Measurements from ENCODE around the gene NCAN.

Gene NCAN

GRCh38 chr19:19201697-19202630, 9.8 kb upstream of the NCAN start:
- Histone ChIP-seq H3K4me3 (ENCODE audit: low read depth, low read length) (peak overlapping the region; percentile 76), H3K4me1 (ENCODE audit: control insufficient read depth, insufficient read depth, low read length) (no peaks in the 10 kb centered on the region), H3K36me3 (ENCODE audit: control insufficient read depth, insufficient read depth, low read length) (peaks cover 33% of the 10 kb centered on the region), H3K9ac (ENCODE audit: low read depth, low read length) (no peak overlapping the region), H3K27ac (ENCODE audit: low read depth, low read length) (no peak overlapping the region), H3K27me3 (ENCODE audit: control insufficient read depth, insufficient read depth, low read length) (peaks cover 32% of the 10 kb centered on the region), H3K9me3 (ENCODE audit: control insufficient read depth, insufficient read depth, low read length) (no peaks in the 10 kb centered on the region)

- Histone ChIP-seq H3K27me3 (ENCODE audit: control insufficient read depth, insufficient read depth, low read length) (peaks cover 38% of the 10 kb centered on the region), H3K4me1 (ENCODE audit: control insufficient read depth, insufficient read depth, low read length) (no peaks in the 10 kb centered on the region), H3K9ac (ENCODE audit: low read depth, low read length) (peak overlapping the region; percentile 73), H3K27ac (ENCODE audit: low read depth, low read length) (peak overlapping the region; percentile 40), H3K36me3 (ENCODE audit: control insufficient read depth, insufficient read depth, low read length) (peaks cover 29% of the 10 kb centered on the region), H3K9me3 (ENCODE audit: control insufficient read depth, insufficient read depth, low read length) (no peaks in the 10 kb centered on the region), H3K4me3 (ENCODE audit: low read depth, low read length) (peak overlapping the region; percentile 76)
Measured at GRCh38 chr19:19202707-19203011, 9.1 kb upstream of the NCAN start.

GRCh38 chr19:19203012-19203856, 8.5 kb upstream of the NCAN start, which contains the start of gene NR2C2AP:
Gene NR2C2AP (minus strand): TSS chr19:19203414. CDS start chr19:19203060, 354 bp downstream.
- Histone ChIP-seq H3K36me3 (ENCODE audit: control insufficient read depth, insufficient read depth, low read length) (peaks cover 25% of the 10 kb centered on the region), H3K4me3 (ENCODE audit: low read depth, low read length) (peak within 1 kb of the TSS; percentile 76), H3K27ac (ENCODE audit: low read depth, low read length) (peak within 1 kb of the TSS; percentile 40), H3K9ac (ENCODE audit: low read depth, low read length) (peak within 1 kb of the TSS; percentile 73), H3K4me1 (ENCODE audit: control insufficient read depth, insufficient read depth, low read length) (no peaks in the 10 kb centered on the region), H3K9me3 (ENCODE audit: control insufficient read depth, insufficient read depth, low read length) (no peaks in the 10 kb centered on the region), H3K27me3 (ENCODE audit: control insufficient read depth, insufficient read depth, low read length) (peaks cover 41% of the 10 kb centered on the region)

- no peak overlapping the region for H3K4me3 ChIP-seq (ENCODE audit: low read depth, low read length)
- H3K27ac ChIP-seq (ENCODE audit: low read depth, low read length) = no peak overlapping the region
- H3K9ac ChIP-seq (ENCODE audit: low read depth, low read length) = no peak overlapping the region
- H3K4me1 ChIP-seq (ENCODE audit: control insufficient read depth, insufficient read depth, low read length) = no peaks in the 10 kb centered on the region
- H3K27me3 ChIP-seq (ENCODE audit: control insufficient read depth, insufficient read depth, low read length) = peaks cover 50% of the 10 kb centered on the region
- H3K9me3 ChIP-seq (ENCODE audit: control insufficient read depth, insufficient read depth, low read length) = no peaks in the 10 kb centered on the region
- peaks cover 15% of the 10 kb centered on the region for H3K36me3 ChIP-seq (ENCODE audit: control insufficient read depth, insufficient read depth, low read length)
Measured at GRCh38 chr19:19204181-19204580, 7.6 kb upstream of the NCAN start.

- no peak overlapping the region for H3K27ac ChIP-seq (ENCODE audit: low read depth, low read length)
- H3K4me1 ChIP-seq (ENCODE audit: control insufficient read depth, insufficient read depth, low read length) = no peaks in the 10 kb centered on the region
- peaks cover 63% of the 10 kb centered on the region for H3K27me3 ChIP-seq (ENCODE audit: control insufficient read depth, insufficient read depth, low read length)
- H3K36me3 ChIP-seq (ENCODE audit: control insufficient read depth, insufficient read depth, low read length) = peaks cover 12% of the 10 kb centered on the region
- no peaks in the 10 kb centered on the region for H3K9me3 ChIP-seq (ENCODE audit: control insufficient read depth, insufficient read depth, low read length)
- H3K9ac ChIP-seq (ENCODE audit: low read depth, low read length) = no peak overlapping the region
- H3K4me3 ChIP-seq (ENCODE audit: low read depth, low read length) = no peak overlapping the region
Measured at GRCh38 chr19:19205416-19206410, 6.0 kb upstream of the NCAN start.

GRCh38 chr19:19206938-19207337, 4.8 kb upstream of the NCAN start:
- peaks cover 74% of the 10 kb centered on the region for H3K27me3 ChIP-seq (ENCODE audit: control insufficient read depth, insufficient read depth, low read length)

GRCh38 chr19:19207637-19208572, 3.9 kb upstream of the NCAN start:
- H3K9ac ChIP-seq (ENCODE audit: low read depth, low read length) = no peak overlapping the region
- no peak overlapping the region for H3K27ac ChIP-seq (ENCODE audit: low read depth, low read length)
- H3K36me3 ChIP-seq (ENCODE audit: control insufficient read depth, insufficient read depth, low read length) = no peaks in the 10 kb centered on the region
- H3K4me3 ChIP-seq (ENCODE audit: low read depth, low read length) = no peak overlapping the region
- 0 out of 2 replicates have a peak, but pooled peaks cover 4% of the 10 kb centered on the region for H3K4me1 ChIP-seq (ENCODE audit: control insufficient read depth, insufficient read depth, low read length)
- peaks cover 84% of the 10 kb centered on the region for H3K27me3 ChIP-seq (ENCODE audit: control insufficient read depth, insufficient read depth, low read length)
- no peaks in the 10 kb centered on the region for H3K9me3 ChIP-seq (ENCODE audit: control insufficient read depth, insufficient read depth, low read length)

More at GRCh38 chr19:19206938-19207337, 4.8 kb upstream of the NCAN start:
- Histone ChIP-seq H3K9me3 (ENCODE audit: control insufficient read depth, insufficient read depth, low read length) (no peaks in the 10 kb centered on the region), H3K9ac (ENCODE audit: low read depth, low read length) (no peak overlapping the region), H3K36me3 (ENCODE audit: control insufficient read depth, insufficient read depth, low read length) (peaks cover 2% of the 10 kb centered on the region), H3K4me3 (ENCODE audit: low read depth, low read length) (no peak overlapping the region), H3K4me1 (ENCODE audit: control insufficient read depth, insufficient read depth, low read length) (no peaks in the 10 kb centered on the region), H3K27ac (ENCODE audit: low read depth, low read length) (no peak overlapping the region)

- peaks cover 8% of the 10 kb centered on the region; the same call in 1 of the 2 replicates for H3K4me1 ChIP-seq (ENCODE audit: control insufficient read depth, insufficient read depth, low read length)
- H3K27ac ChIP-seq (ENCODE audit: low read depth, low read length) = no peak overlapping the region
- H3K27me3 ChIP-seq (ENCODE audit: control insufficient read depth, insufficient read depth, low read length) = peaks cover 93% of the 10 kb centered on the region
- no peak overlapping the region for H3K9ac ChIP-seq (ENCODE audit: low read depth, low read length)
- H3K36me3 ChIP-seq (ENCODE audit: control insufficient read depth, insufficient read depth, low read length) = no peaks in the 10 kb centered on the region
- no peaks in the 10 kb centered on the region for H3K9me3 ChIP-seq (ENCODE audit: control insufficient read depth, insufficient read depth, low read length)
- no peak overlapping the region for H3K4me3 ChIP-seq (ENCODE audit: low read depth, low read length)
Measured at GRCh38 chr19:19209372-19209771, 2.4 kb upstream of the NCAN start.

- H3K4me3 ChIP-seq (ENCODE audit: low read depth, low read length) = no peak overlapping the region; the same call in 1 of the 2 replicates
Measured at GRCh38 chr19:19212916-19213315, 1.2 kb downstream of the NCAN start.

More at GRCh38 chr19:19212916-19213315, 1.2 kb downstream of the NCAN start:
- Histone ChIP-seq H3K9ac (ENCODE audit: low read depth, low read length) (no peak overlapping the region), H3K27ac (ENCODE audit: low read depth, low read length) (no peak overlapping the region), H3K27me3 (ENCODE audit: control insufficient read depth, insufficient read depth, low read length) (peaks cover 61% of the 10 kb centered on the region), H3K9me3 (ENCODE audit: control insufficient read depth, insufficient read depth, low read length) (no peaks in the 10 kb centered on the region), H3K36me3 (ENCODE audit: control insufficient read depth, insufficient read depth, low read length) (no peaks in the 10 kb centered on the region), H3K4me1 (ENCODE audit: control insufficient read depth, insufficient read depth, low read length) (peaks cover 8% of the 10 kb centered on the region; the same call in 1 of the 2 replicates)

Measured in HUES48 (cell line).